Measurements from ENCODE around the gene ULK3.

ULK3 gene

GRCh38 chr15:74869726-74870407 lies 26.9 kb upstream of the ULK3 start:
- peak overlapping the region; percentile 50 for H3K4me3 ChIP-seq (ENCODE audit: low read length)
- peak overlapping the region; percentile 52 for H3K27ac ChIP-seq (ENCODE audit: low read depth, low read length)
- TF ChIP-seq EZH2phosphoT487 (IDR thresholded peaks at IDR 0.05; ENCODE audit: borderline replicate concordance, low read length), result no peak
- no peak for TF ChIP-seq CTCF (IDR thresholded peaks at IDR 0.05; ENCODE audit: low read depth, low read length, poor library complexity, severe bottlenecking)

GRCh38 chr15:74869372-74869725 lies 26.4 kb upstream of the ULK3 start:
- Histone ChIP-seq H3K27me3 (ENCODE audit: control insufficient read depth, low read length) (no peaks in the 10 kb centered on the region), H4K20me1 (ENCODE audit: control insufficient read depth, insufficient read depth, low read depth, low read length) (peaks cover 26% of the 10 kb centered on the region), H3K79me2 (ENCODE audit: control insufficient read depth, low read length) (peaks cover 81% of the 10 kb centered on the region), H3K4me2 (ENCODE audit: low read length) (peak overlapping the region; percentile 72; the same call in 1 of the 2 replicates), H3K4me3 (ENCODE audit: low read length) (peak overlapping the region; percentile 50; the same call in 1 of the 2 replicates), H3K27ac (ENCODE audit: low read depth, low read length) (peak overlapping the region; percentile 52), H3F3A (ENCODE audit: control insufficient read depth, insufficient read depth) (peaks cover 12% of the 10 kb centered on the region; the same call in 1 of the 2 replicates), H3K4me1 (ENCODE audit: control insufficient read depth, low read length) (peaks cover 58% of the 10 kb centered on the region), H3K9me2 (replicated peaks; ENCODE audit: control insufficient read depth, low read length) (no peaks in the 10 kb centered on the region), H3K9me3 (ENCODE audit: control insufficient read depth, insufficient read depth, low read length) (peaks cover 6% of the 10 kb centered on the region; the same call in 1 of the 2 replicates), H3K36me3 (ENCODE audit: control insufficient read depth, low read length) (peaks cover 42% of the 10 kb centered on the region)
- TF ChIP-seq CTCF (IDR thresholded peaks at IDR 0.05; ENCODE audit: low read depth, low read length, poor library complexity, severe bottlenecking), result no peak
- TF ChIP-seq EZH2phosphoT487 (IDR thresholded peaks at IDR 0.05; ENCODE audit: borderline replicate concordance, low read length), result no peak

More at GRCh38 chr15:74869726-74870407, 26.9 kb upstream of the ULK3 start:
- H3K9me2 ChIP-seq (replicated peaks; ENCODE audit: control insufficient read depth, low read length), result no peaks in the 10 kb centered on the region
- peaks cover 77% of the 10 kb centered on the region for H3K79me2 ChIP-seq (ENCODE audit: control insufficient read depth, low read length)
- peaks cover 6% of the 10 kb centered on the region; the same call in 1 of the 2 replicates for H3K9me3 ChIP-seq (ENCODE audit: control insufficient read depth, insufficient read depth, low read length)
- H3K27me3 ChIP-seq (ENCODE audit: control insufficient read depth, low read length), result no peaks in the 10 kb centered on the region
- peaks cover 42% of the 10 kb centered on the region for H3K36me3 ChIP-seq (ENCODE audit: control insufficient read depth, low read length)
- H4K20me1 ChIP-seq (ENCODE audit: control insufficient read depth, insufficient read depth, low read depth, low read length), result peaks cover 26% of the 10 kb centered on the region
- peaks cover 12% of the 10 kb centered on the region; the same call in 1 of the 2 replicates for H3F3A ChIP-seq (ENCODE audit: control insufficient read depth, insufficient read depth)
- peaks cover 58% of the 10 kb centered on the region for H3K4me1 ChIP-seq (ENCODE audit: control insufficient read depth, low read length)
- peak overlapping the region; percentile 72 for H3K4me2 ChIP-seq (ENCODE audit: low read length)

GRCh38 chr15:74868059-74868458 lies 25.1 kb upstream of the ULK3 start:
- peaks cover 45% of the 10 kb centered on the region for H3K36me3 ChIP-seq (ENCODE audit: control insufficient read depth, low read length)
- peaks cover 12% of the 10 kb centered on the region; the same call in 1 of the 2 replicates for H3F3A ChIP-seq (ENCODE audit: control insufficient read depth, insufficient read depth)
- H3K9me2 ChIP-seq (replicated peaks; ENCODE audit: control insufficient read depth, low read length), result no peaks in the 10 kb centered on the region
- peaks cover 6% of the 10 kb centered on the region; the same call in 1 of the 2 replicates for H3K9me3 ChIP-seq (ENCODE audit: control insufficient read depth, insufficient read depth, low read length)
- H3K27me3 ChIP-seq (ENCODE audit: control insufficient read depth, low read length), result no peaks in the 10 kb centered on the region
- H3K4me3 ChIP-seq (ENCODE audit: low read length), result no peak overlapping the region
- peaks cover 26% of the 10 kb centered on the region for H4K20me1 ChIP-seq (ENCODE audit: control insufficient read depth, insufficient read depth, low read depth, low read length)
- TF ChIP-seq CTCF (IDR thresholded peaks at IDR 0.05; ENCODE audit: low read depth, low read length, poor library complexity, severe bottlenecking) (no peak), EZH2phosphoT487 (IDR thresholded peaks at IDR 0.05; ENCODE audit: borderline replicate concordance, low read length) (no peak)
- no peak overlapping the region for H3K27ac ChIP-seq (ENCODE audit: low read depth, low read length)
- peaks cover 89% of the 10 kb centered on the region for H3K79me2 ChIP-seq (ENCODE audit: control insufficient read depth, low read length)
- H3K4me2 ChIP-seq (ENCODE audit: low read length), result no peak overlapping the region
- peaks cover 51% of the 10 kb centered on the region for H3K4me1 ChIP-seq (ENCODE audit: control insufficient read depth, low read length)
